HepG2 (cell line): ENCODE measurements around the gene CTNNBIP1. TPM values are rescaled to one million over a fixed set of nuclear protein-coding genes. Genes with fewer than 3 reads are reported as not detected.

Source experiments
- ATAC-seq: fragments of 200-7000 bp; cut with Tn5 transposase; 3 replicates; pipeline ENCODE4 v1.9.1; 2020; ENCODE audit warnings: mild to moderate bottlenecking, moderate library complexity
- BruUV-seq: library from RNA; stranded (reverse); fragments of 400-500 nt; replicated peaks from 2 replicates; lab custom pipeline; 2021; lab: Mats Ljungman, UMichigan
- CTCF ChIA-PET: fragments of 300-600 bp; formaldehyde crosslinking; extraction: SDS; loops from one replicate; lab custom pipeline; 2021; ENCODE audit warnings: low total read pairs, inconsistent platforms, low intra/inter-chr PET ratio; lab: Yijun Ruan, JAX
- POLR2A ChIA-PET: fragments of 350-600 bp; sonication (Branson Sonifier 250); formaldehyde crosslinking; loops from one replicate; lab custom pipeline; 2020; ENCODE audit warnings: antibody characterized with exemption, inconsistent platforms; lab: Yijun Ruan, JAX
- DNase-seq: peaks from one replicate; pipeline ENCODE4 v3.0.0-alpha.2; 2015; ENCODE audit warnings: low spot score
- FAIRE-seq: peaks from 3 replicates; lab custom pipeline; 2011; peaks lifted over from hg19 to GRCh38; lab: Jason Lieb, UNC
- H2AFZ ChIP-seq: one replicate; pipeline ENCODE4 v1.6.1; 2011; ENCODE audit warnings: low read length, inconsistent platforms
- H3K27ac ChIP-seq: fragments of 300-600 bp; 3 replicates; pipeline ENCODE4 v1.8.0; 2011; ENCODE audit warnings: mixed run types, mild to moderate bottlenecking, mixed read lengths, low read length, inconsistent platforms; ENCODE audit not compliant: insufficient read depth; ENCODE audit errors: extremely low read length
- H3K27me3 ChIP-seq, 2 experiments: fragments of 200-600 bp in 1 of 2; 2 replicates in 1 of 2; 3 replicates in 1 of 2; pipeline versions ENCODE4 v1.6.0 to v1.8.0; 2011; ENCODE audit warnings: low read length in 2 of 2, mild to moderate bottlenecking in 2 of 2, moderate library complexity in 2 of 2, inconsistent platforms in 1 of 2; ENCODE audit not compliant: insufficient read depth in 2 of 2, control insufficient read depth in 1 of 2
- H3K36me3 ChIP-seq, 2 experiments: fragments of 200-600 bp in 1 of 2; replicated peaks in 1 of 2; 2 replicates in 1 of 2; 3 replicates in 1 of 2; pipeline versions ENCODE4 v1.5.1 to v1.8.0; 2011; ENCODE audit warnings: low read length in 2 of 2, inconsistent platforms in 1 of 2; ENCODE audit not compliant: insufficient read depth in 2 of 2, control insufficient read depth in 1 of 2
- H3K4me1 ChIP-seq: 2 replicates; pipeline ENCODE4 v1.5.1; 2012; ENCODE audit warnings: low read length, inconsistent platforms; ENCODE audit not compliant: insufficient read depth
- H3K4me2 ChIP-seq: 2 replicates; pipeline ENCODE4 v1.6.0; 2011; ENCODE audit warnings: low read depth, low read length, inconsistent platforms
- H3K4me3 ChIP-seq, 3 experiments: fragments of 200-600 bp in 1 of 3; sonication (generic), shearing (Covaris generic) in 1 of 3; replicated peaks in 1 of 3; 2 replicates each; pipeline ENCODE4 v1.5.1; 2011 to 2016; ENCODE audit warnings: low read length in 3 of 3, inconsistent platforms in 2 of 3, low read depth in 2 of 3, mild to moderate bottlenecking in 2 of 3, control low read depth in 1 of 3, mixed read lengths in 1 of 3; ENCODE audit not compliant: insufficient read depth in 1 of 3
- H3K79me2 ChIP-seq: one replicate; pipeline ENCODE4 v1.6.1; 2011; ENCODE audit warnings: low read length, inconsistent platforms; ENCODE audit not compliant: insufficient read depth
- H3K9ac ChIP-seq: 2 replicates; pipeline ENCODE4 v1.6.0; 2011; ENCODE audit warnings: mild to moderate bottlenecking, low read depth, low read length, inconsistent platforms; ENCODE audit not compliant: insufficient read depth
- H3K9me3 ChIP-seq: 2 replicates; pipeline ENCODE4 v1.5.1; 2012; ENCODE audit warnings: mild to moderate bottlenecking, low read length
- H4K20me1 ChIP-seq: 2 replicates; pipeline ENCODE4 v1.6.0; 2011; ENCODE audit warnings: inconsistent platforms, mild to moderate bottlenecking, low read length, moderate library complexity; ENCODE audit not compliant: insufficient read depth
- AHR ChIP-seq: IDR thresholded peaks from 2 replicates; pipeline ENCODE4 v1.6.1; 2018; ENCODE audit warnings: missing genetic modification reagents, missing compliant biosample characterization
- FOXC1 ChIP-seq: sonication (generic); formaldehyde crosslinking; IDR thresholded peaks from 2 replicates; pipeline ENCODE4 v1.8.0; 2022; ENCODE audit warnings: mild to moderate bottlenecking, missing genetic modification reagents, borderline replicate concordance
- HCFC1 ChIP-seq: fragments of 150-350 bp; IDR thresholded peaks from 2 replicates; pipeline ENCODE4 v1.6.1; 2014; ENCODE audit warnings: low read depth, low read length
- KDM3A ChIP-seq: IDR thresholded peaks from 2 replicates; pipeline ENCODE4 v1.6.1; 2018; ENCODE audit warnings: low read depth, missing compliant biosample characterization
- MAFF ChIP-seq: IDR thresholded peaks from 2 replicates; pipeline ENCODE4 v1.6.1; 2011; ENCODE audit warnings: low read depth, low read length, improper control_type of control experiment
- MTF2 ChIP-seq: sonication (generic); formaldehyde crosslinking; IDR thresholded peaks from 2 replicates; pipeline ENCODE4 v1.5.0; 2020; ENCODE audit warnings: missing genetic modification reagents, borderline replicate concordance
- NCOA2 ChIP-seq: sonication (generic); formaldehyde crosslinking; IDR thresholded peaks from 2 replicates; pipeline ENCODE4 v1.8.0; 2022; ENCODE audit warnings: inconsistent platforms
- NR1H2 ChIP-seq: sonication (generic); formaldehyde crosslinking; IDR thresholded peaks from 2 replicates; pipeline ENCODE4 v1.8.1; 2022; ENCODE audit warnings: low read depth, missing genetic modification reagents, borderline replicate concordance
- SMARCE1 ChIP-seq: fragments of 450-650 bp; IDR thresholded peaks from 2 replicates; pipeline ENCODE4 v1.6.1; 2017; ENCODE audit warnings: borderline replicate concordance
- SP5 ChIP-seq: IDR thresholded peaks from 2 replicates; pipeline ENCODE4 v1.6.1; 2016; ENCODE audit warnings: low read depth, borderline replicate concordance
- TAF15 ChIP-seq: fragments of 200-400 bp; formaldehyde crosslinking; IDR thresholded peaks from one replicate; pipeline ENCODE4 v1.6.1; 2018; ENCODE audit warnings: mild to moderate bottlenecking, low read depth, low read length; ENCODE audit not compliant: poor library complexity, severe bottlenecking
- ZNF235 ChIP-seq: sonication (generic); formaldehyde crosslinking; IDR thresholded peaks from 2 replicates; pipeline ENCODE4 v1.8.1; 2023; ENCODE audit warnings: mild to moderate bottlenecking, missing genetic modification reagents, borderline replicate concordance
- ZNF253 ChIP-seq: sonication (generic); formaldehyde crosslinking; IDR thresholded peaks from 2 replicates; pipeline ENCODE4 v1.8.0; 2022; ENCODE audit warnings: mild to moderate bottlenecking, missing genetic modification reagents, borderline replicate concordance
- ZNF329 ChIP-seq: sonication (generic); formaldehyde crosslinking; IDR thresholded peaks from 2 replicates; pipeline ENCODE4 v1.9.0; 2021; ENCODE audit warnings: low read depth, mild to moderate bottlenecking, missing genetic modification reagents
- ZNF382 ChIP-seq: sonication (generic); formaldehyde crosslinking; IDR thresholded peaks from 2 replicates; pipeline ENCODE4 v1.5.0; 2020; ENCODE audit warnings: missing genetic modification reagents, mild to moderate bottlenecking, borderline replicate concordance
- ZNF513 ChIP-seq: sonication (generic); formaldehyde crosslinking; conservative IDR thresholded peaks from 2 replicates; pipeline ENCODE4 v1.5.0; 2020; ENCODE audit warnings: missing genetic modification reagents
- ZNF607 ChIP-seq: sonication (generic); formaldehyde crosslinking; IDR thresholded peaks from 2 replicates; pipeline ENCODE4 v1.5.1; 2020; ENCODE audit warnings: missing genetic modification reagents, mild to moderate bottlenecking, borderline replicate concordance
- ZNF792 ChIP-seq: IDR thresholded peaks from 2 replicates; pipeline ENCODE4 v1.6.1; 2016
- ZNF839 ChIP-seq: sonication (generic); formaldehyde crosslinking; IDR thresholded peaks from 2 replicates; pipeline ENCODE4 v1.4.0; 2020; ENCODE audit warnings: missing genetic modification reagents, mild to moderate bottlenecking, borderline replicate concordance
- ZNF879 ChIP-seq: sonication (generic); formaldehyde crosslinking; IDR thresholded peaks from 2 replicates; pipeline ENCODE4 v1.8.1; 2023; ENCODE audit warnings: missing genetic modification reagents
- WGBS: methylation state at CpG from one replicate; pipeline ENCODE4 v1.1.6; 2017; ENCODE audit warnings: low lambda C conversion rate; 5-methylcytosine and 5-hydroxymethylcytosine counted together
- in situ Hi-C: cut with HindIII; loops from 2 replicates; pipeline ENCODE4 v1.10.0; 2017; ENCODE audit warnings: low pct_unique_long_range_greater_than_20kb; ENCODE audit not compliant: extremely low pct_ligation_motif_present
- intact Hi-C: fragments of 100-400 bp; cut with micrococcal nuclease; formaldehyde crosslinking; loops from one replicate; pipeline ENCODE4 v1.10.0; 2022; ENCODE audit not compliant: unreplicated experiment
- polyA plus RNA-seq, 8 experiments: library from polyadenylated mRNA; depleted of rRNA in 3 of 8; stranded (reverse) in 7 of 8; unstranded in 1 of 8; fragments of >200 nt; fragmentation: Illumina TruSeq in 4 of 8; extraction: Trizol in 4 of 8; gene quantifications; 2 replicates each; pipeline versions ENCODE4 v1.2.1 to v1.2.3, GENCODE V29; 2011 to 2016; ENCODE audit warnings: low read depth in 4 of 8, missing spikeins in 1 of 8, mixed read lengths in 1 of 8; ENCODE audit not compliant: insufficient read depth in 1 of 8
- total RNA-seq, 5 experiments: library from RNA; depleted of rRNA; stranded (reverse); fragments of >200 nt; fragmentation: Illumina TruSeq; extraction: Trizol; gene quantifications; 2 replicates each; pipeline ENCODE4 v1.2.3, GENCODE V29; 2016; ENCODE audit warnings: low read depth in 1 of 5

The CTNNBIP1 gene
- total and polyA plus RNA-seq, 2 of the 13 experiments (the other 11 are each of a cell fraction or from before 2014, with no cell fraction given): 71.7 to 83.0 TPM

DNA sequence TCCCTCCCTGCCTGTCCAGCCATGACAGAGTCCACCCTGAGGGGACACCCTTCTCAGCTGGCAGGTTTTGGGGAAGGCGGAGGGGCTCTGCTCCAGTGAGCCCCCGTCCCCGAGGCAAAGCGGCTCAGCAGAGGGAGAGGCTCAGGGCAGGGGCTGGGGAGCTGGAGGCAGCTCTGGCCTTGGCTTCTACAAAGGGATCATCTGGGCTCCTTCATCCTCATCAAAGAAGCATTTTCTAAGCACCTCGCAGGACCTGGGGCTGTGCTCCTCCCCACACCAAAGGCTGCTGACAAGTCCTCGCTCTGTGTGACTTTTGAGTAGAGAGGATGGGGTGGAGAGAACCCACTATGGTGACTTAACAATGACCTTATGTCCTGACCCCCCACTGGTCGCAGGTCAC, 65.3 kb downstream of the CTNNBIP1 start:
- Histone ChIP-seq H3K79me2 (no peaks in the 10 kb centered on the region), H3K27ac (no peak overlapping the region), H3K36me3 (peaks cover 3 to 6% of the 10 kb centered on the region in 2 experiments; a peak in 3 of 5 replicates), H3K9ac (no peak overlapping the region), H3K4me3 (no peak overlapping the region), H3K9me3 (no peaks in the 10 kb centered on the region), H3K4me1 (peaks cover 7% of the 10 kb centered on the region), H4K20me1 (no peaks in the 10 kb centered on the region), H3K4me2 (no peak overlapping the region), H3K27me3 (no peaks in the 10 kb centered on the region; a peak in 1 of 5 replicates), H2AFZ (no peak overlapping the region)
- in situ Hi-C loops (no loop called here), intact Hi-C loops (loop anchor here (5.0 kb wide), 1 partner anchor 753 kb away; no protein-coding TSS in a partner anchor)
- 86% methylated on average over 2 of the region's 7 CpGs for WGBS
- FAIRE-seq: no peak
- ChIA-PET CTCF (no interaction called here), POLR2A (no interaction called here)
- no peak for ATAC-seq
- no peak for DNase-seq
- BruUV-seq: no TSS peak
- TF ChIP-seq KDM3A (no peak), NCOA2 (CRISPR knock-in tag) (no peak), ZNF879 (CRISPR knock-in tag) (no peak), SMARCE1 (no peak), ZNF792 (CRISPR knock-in tag) (no peak), ZNF607 (CRISPR knock-in tag) (no peak), TAF15 (no peak), ZNF329 (no peak), MAFF (no peak), FOXC1 (CRISPR knock-in tag) (no peak), HCFC1 (no peak), ZNF839 (CRISPR knock-in tag) (no peak), ZNF235 (CRISPR knock-in tag) (no peak), NR1H2 (no peak), AHR (CRISPR knock-in tag) (no peak), SP5 (CRISPR knock-in tag) (no peak), ZNF253 (CRISPR knock-in tag) (no peak), ZNF513 (CRISPR knock-in tag) (no peak), ZNF382 (CRISPR knock-in tag) (no peak), MTF2 (CRISPR knock-in tag) (no peak)
